Measurements from ENCODE around the gene PCDHA9. TPM values are rescaled to one million over a fixed set of nuclear protein-coding genes. Genes with fewer than 3 reads are reported as not detected.
"Not testable (repeated sequence)": the region's sequence is repeated elsewhere in the genome, so short reads cannot be mapped to it uniquely, and the experiment has no call there.

PCDHA9 gene
- total RNA-seq, 1 donor: under 0.01 TPM

DNA sequence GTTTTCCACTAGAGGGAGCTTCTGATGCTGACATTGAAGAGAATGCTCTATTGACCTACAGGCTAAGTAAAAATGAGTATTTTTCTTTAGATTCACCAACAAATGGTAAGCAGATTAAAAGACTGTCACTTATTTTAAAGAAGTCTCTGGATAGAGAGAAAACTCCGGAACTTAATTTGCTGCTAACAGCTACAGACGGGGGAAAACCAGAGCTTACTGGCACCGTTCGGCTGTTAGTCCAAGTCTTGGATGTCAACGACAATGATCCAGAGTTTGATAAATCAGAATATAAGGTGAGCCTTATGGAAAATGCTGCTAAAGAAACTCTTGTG is 21.3 kb downstream of the PCDHA9 start:
- TF ChIP-seq, protein P1, sequence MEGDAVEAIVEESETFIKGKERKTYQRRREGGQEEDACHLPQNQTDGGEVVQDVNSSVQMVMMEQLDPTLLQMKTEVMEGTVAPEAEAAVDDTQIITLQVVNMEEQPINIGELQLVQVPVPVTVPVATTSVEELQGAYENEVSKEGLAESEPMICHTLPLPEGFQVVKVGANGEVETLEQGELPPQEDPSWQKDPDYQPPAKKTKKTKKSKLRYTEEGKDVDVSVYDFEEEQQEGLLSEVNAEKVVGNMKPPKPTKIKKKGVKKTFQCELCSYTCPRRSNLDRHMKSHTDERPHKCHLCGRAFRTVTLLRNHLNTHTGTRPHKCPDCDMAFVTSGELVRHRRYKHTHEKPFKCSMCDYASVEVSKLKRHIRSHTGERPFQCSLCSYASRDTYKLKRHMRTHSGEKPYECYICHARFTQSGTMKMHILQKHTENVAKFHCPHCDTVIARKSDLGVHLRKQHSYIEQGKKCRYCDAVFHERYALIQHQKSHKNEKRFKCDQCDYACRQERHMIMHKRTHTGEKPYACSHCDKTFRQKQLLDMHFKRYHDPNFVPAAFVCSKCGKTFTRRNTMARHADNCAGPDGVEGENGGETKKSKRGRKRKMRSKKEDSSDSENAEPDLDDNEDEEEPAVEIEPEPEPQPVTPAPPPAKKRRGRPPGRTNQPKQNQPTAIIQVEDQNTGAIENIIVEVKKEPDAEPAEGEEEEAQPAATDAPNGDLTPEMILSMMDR (IDR thresholded peaks at IDR 0.05; ENCODE audit: insufficient read depth, low read length): no peak
- no peak overlapping the region for H3K4me3 ChIP-seq (ENCODE audit: low read depth, low read length)
- DNase-seq (ENCODE audit: low read depth): no peak

DNA sequence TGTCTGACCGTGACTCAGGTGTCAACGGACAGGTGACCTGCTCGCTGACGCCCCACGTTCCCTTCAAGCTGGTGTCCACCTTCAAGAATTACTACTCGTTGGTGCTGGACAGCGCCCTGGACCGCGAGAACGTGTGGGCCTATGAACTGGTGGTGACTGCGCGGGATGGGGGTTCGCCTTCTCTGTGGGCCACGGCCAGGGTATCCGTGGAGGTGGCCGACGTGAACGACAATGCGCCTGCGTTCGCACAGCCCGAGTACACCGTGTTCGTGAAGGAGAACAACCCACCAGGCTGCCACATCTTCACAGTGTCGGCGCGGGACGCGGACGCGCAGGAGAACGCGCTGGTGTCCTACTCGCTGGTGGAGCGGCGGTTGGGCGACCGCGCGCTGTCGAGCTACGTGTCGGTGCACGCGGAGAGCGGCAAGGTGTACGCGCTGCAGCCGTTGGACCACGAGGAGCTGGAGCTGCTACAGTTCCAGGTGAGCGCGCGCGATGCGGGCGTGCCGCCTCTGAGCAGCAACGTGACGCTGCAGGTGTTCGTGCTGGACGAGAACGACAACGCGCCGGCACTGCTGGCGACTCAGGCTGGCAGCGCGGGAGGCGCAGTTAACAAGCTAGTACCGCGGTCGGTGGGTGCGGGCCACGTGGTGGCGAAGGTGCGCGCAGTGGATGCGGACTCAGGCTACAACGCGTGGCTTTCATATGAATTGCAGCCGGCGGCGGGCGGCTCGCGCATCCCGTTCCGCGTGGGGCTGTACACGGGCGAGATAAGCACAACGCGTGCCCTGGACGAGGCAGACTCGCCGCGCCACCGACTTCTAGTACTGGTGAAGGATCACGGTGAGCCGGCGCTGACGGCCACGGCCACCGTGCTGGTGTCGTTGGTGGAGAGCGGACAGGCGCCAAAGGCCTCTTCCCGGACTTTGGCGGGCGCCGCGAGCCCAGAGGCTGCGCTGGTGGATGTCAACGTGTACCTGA is 22.3 kb downstream of the PCDHA9 start:
- no peak for DNase-seq (ENCODE audit: low read depth)
- H3K4me3 ChIP-seq (ENCODE audit: low read depth, low read length): no peak overlapping the region
- TF ChIP-seq, protein P1 (IDR thresholded peaks at IDR 0.05; ENCODE audit: insufficient read depth, low read length): no peak

DNA sequence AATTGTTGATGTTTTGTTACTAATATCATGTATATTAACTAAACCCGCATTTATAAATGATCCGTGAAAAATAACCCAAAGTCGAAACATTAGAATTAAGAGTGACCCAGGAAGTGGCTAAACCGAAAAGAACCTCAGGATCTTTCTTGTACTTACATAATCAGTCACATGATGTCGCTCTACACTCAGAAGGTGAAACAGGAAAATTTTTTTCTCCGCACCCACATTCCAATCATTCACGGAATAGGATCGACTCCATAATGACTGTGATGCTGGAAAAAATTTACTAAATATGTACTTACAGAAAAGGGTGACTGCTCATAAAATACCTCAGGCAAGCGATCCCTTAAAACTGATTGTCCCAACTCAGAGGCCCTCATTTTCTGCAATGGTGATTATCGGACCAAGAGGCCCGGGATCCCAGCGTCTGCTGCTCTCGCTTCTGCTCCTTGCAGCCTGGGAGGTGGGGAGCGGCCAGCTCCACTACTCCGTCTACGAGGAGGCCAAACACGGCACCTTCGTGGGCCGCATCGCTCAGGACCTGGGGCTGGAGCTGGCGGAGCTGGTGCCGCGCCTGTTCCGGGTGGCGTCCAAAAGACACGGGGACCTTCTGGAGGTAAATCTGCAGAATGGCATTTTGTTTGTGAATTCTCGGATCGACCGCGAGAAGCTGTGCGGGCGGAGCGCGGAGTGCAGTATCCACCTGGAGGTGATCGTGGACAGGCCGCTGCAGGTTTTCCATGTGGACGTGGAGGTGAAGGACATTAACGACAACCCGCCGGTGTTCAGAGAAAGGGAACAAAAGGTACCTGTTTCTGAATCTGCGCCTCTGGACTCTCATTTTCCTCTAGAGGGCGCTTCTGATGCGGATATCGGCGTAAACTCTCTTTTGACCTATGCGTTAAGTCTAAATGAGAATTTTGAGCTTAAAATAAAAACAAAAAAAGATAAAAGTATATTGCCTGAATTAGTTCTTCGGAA is 27.2 kb downstream of the PCDHA9 start, which contains the start of gene PCDHA12:
TSS of gene PCDHA12 (plus strand) at position 224 of the 981 bp plus-strand sequence. CDS start at position 389, 165 bp downstream.
- no peak within 1 kb of the TSS for H3K4me3 ChIP-seq (ENCODE audit: low read depth, low read length)
- TF ChIP-seq, protein P1 (IDR thresholded peaks at IDR 0.05; ENCODE audit: insufficient read depth, low read length): no peak
- no peak for DNase-seq (ENCODE audit: low read depth)

DNA sequence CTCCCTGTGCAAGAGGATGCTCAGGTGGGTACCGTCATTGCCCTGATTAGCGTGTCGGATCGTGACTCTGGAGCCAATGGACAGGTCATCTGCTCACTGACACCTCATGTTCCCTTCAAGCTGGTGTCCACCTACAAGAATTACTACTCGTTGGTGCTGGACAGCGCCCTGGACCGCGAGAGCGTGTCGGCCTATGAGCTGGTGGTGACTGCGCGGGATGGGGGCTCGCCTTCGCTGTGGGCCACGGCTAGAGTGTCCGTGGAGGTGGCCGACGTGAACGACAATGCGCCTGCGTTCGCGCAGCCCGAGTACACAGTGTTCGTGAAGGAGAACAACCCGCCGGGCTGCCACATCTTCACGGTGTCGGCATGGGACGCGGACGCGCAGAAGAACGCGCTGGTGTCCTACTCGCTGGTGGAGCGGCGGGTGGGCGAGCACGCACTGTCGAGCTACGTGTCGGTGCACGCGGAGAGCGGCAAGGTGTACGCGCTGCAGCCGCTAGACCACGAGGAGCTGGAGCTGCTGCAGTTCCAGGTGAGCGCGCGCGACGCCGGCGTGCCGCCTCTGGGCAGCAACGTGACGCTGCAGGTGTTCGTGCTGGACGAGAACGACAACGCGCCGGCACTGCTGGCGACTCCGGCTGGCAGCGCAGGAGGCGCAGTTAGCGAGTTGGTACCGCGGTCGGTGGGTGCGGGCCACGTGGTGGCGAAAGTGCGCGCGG is 28.5 kb downstream of the PCDHA9 start:
- not testable (repeated sequence) for H3K4me3 ChIP-seq (ENCODE audit: low read depth, low read length); DNase-seq (ENCODE audit: low read depth)

DNA sequence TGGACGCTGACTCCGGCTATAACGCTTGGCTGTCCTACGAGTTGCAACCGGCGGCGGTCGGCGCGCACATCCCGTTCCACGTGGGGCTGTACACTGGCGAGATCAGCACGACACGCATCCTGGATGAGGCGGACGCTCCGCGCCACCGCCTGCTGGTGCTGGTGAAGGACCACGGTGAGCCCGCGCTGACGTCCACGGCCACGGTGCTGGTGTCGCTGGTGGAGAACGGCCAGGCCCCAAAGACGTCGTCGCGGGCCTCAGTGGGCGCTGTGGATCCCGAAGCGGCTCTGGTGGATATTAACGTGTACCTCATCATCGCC is 29.0 kb downstream of the PCDHA9 start:
- DNase-seq (ENCODE audit: low read depth): no peak
- no peak overlapping the region for H3K4me3 ChIP-seq (ENCODE audit: low read depth, low read length)
- TF ChIP-seq, protein P1 (IDR thresholded peaks at IDR 0.05; ENCODE audit: insufficient read depth, low read length): no peak

DNA sequence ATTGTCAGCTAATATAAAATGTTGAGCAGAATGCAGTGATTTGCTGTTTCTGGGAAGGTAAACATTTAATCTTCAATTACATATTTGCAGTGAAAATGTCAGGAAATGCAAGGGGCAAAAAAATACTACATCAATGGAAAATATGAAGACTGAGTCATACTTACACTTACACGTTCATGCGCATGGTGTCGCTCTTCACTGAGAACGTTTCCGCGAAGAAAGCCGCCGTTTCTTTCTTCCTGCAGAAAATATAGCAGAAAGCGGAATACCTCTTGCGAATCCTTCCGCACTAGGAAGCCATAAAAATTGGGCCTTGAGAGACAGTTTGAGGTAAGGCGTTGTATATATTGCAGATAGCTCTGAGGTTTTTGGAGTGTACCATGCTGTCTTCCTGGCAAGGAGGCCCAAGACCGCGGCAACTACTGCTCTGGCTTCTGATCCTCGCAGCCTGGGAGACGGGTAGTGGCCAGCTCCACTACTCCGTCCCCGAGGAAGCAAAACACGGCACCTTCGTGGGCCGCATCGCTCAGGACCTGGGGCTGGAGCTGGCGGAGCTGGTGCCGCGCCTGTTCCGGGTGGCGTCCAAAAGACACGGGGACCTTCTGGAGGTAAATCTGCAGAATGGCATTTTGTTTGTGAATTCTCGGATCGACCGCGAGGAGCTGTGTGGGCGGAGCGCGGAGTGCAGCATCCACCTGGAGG is 33.9 kb downstream of the PCDHA9 start, which contains the start of gene PCDHA13:
TSS of gene PCDHA13 (plus strand) at position 236 of the 702 bp plus-strand sequence. CDS start at position 381, 145 bp downstream.
- TF ChIP-seq, protein P1 (IDR thresholded peaks at IDR 0.05; ENCODE audit: insufficient read depth, low read length): no peak
- no peak for DNase-seq (ENCODE audit: low read depth)
- H3K4me3 ChIP-seq (ENCODE audit: low read depth, low read length): no peak within 1 kb of the TSS

Data from fibroblast of the aortic adventitia (primary cell).